ENCODE results near the gene RPS27A.

- TF ChIP-seq CTCF (IDR thresholded peaks at IDR 0.05 in 4 of 5, conservative IDR thresholded peaks at IDR 0.05 in 1 of 5), result no peak
- TF ChIP-seq POLR2A (IDR thresholded peaks at IDR 0.05), result no peak
Measured at GRCh38 chr2:55239656-55240222, 7.3 kb downstream of the RPS27A start.

Data from gastrocnemius medialis (tissue), 4 donors.